Activated CD4-positive, CD25-positive, alpha-beta regulatory T cell treated with anti-CD3 and anti-CD28 coated beads, Interleukin-2, amount 50 U/mL, for 72 hours (primary cell): ENCODE data around the gene PPIE.

Source experiments
- DNase-seq: peaks from one replicate; pipeline ENCODE4 v3.0.0; 2021

The PPIE gene

DNA sequence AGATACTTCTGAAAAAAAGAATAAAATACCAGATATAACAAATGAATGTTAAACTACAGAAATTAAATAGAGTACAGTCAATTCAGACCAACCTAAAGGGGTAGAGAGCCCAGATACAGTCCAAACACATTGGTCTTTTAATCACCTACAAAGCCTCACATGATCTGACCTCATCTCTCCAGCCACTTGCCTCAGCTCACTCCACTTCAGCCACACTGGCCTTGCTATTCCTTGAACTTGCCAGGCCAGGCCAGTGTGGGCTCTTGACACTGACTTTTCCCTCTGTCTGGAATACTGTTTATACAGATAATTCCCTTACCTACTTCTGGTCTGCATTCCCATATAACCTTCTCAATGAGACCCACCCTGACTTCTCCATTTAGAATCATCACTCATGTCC is 17.0 kb upstream of the PPIE start:
- no peak for DNase-seq

DNA sequence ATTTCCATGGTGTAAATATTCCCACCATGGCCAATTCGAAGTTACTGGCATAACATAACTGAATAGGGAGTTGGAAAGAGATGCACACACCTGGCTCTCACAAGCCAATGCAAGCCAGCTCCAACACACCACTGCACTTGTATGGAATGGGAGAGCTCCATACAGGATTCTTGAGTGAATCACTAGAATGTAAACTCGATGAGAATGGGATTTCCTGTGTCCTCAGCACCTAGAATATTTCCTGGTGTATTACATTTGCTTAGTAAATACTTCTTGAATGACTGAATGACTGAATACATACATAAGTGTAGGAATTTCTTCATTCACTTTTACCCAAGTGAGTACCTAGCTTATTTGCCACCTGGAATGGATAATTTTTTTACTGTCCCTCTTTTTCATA is 16.2 kb upstream of the PPIE start:
- no peak for DNase-seq

DNA sequence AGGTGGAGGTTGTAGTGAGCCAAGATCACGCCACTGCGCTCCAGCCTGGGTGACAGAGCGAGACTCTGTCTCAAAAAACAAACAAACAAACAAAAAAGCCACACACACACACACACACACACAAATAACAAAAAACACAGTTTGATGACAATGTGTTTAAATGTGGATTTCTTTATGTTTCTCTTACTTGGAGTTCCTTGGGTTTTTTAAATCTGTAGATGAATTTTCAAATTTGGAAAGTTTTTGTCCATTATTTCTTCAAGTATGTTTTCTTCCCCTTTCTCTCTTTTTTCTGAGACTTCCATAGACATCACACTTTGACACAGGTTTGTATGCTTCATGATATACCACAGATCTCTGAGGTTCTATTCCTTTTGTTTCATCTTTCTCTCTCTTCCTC is 12.1 kb upstream of the PPIE start:
- no peak for DNase-seq

DNA sequence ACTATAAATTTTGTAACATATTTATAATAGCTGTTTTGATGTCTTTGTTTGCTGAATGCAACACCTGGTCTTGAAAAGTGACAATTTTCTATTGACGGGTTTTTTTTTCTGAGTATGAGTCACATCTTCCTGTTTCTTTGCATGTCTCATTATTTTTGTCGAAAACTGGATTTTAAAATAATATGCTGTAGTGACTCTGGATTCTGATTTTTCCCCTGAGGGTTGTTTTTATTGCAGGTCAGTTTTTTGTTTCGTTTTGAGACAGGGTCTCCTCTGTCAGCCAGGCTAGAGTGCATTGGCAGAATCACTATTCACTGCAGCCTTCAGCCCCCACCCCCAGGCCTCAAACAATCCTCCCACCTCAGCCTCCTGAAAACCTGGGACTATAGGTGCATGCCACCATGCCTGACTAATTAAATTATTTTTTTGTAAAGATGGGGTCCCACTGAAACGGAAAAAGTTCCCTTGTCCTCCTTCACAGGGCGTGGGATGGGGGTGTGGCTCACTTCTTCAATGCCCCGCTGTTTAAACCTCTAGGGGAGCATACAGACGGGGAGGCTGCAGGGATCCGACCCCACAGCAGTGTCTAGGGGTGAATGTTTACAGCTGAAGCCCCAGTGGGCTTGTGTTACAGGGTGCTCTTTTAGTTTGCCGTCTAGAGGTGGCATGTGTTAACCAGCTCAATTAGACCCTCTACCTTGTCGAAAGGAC is 11.3 kb upstream of the PPIE start:
- no peak for DNase-seq

DNA sequence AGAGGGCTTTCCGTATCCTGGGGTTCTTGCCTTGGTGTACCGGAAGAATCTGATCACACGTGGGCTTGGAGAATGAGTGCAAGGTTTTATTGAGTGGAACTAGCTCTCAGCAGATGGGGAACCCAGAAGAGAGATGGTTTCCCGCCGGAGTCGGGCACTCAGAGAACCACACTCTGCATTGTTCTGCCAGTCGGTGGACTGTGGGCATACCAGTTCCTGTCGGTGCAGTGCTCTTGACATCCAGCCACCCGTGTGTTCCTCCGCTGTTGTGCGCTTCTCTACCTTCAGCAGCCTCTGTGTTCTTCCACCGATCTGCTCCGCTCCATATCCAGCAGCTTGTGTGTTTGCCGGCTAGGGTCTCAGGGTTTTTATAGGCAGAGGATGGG is 10.8 kb upstream of the PPIE start:
- DNase-seq, result no peak

DNA sequence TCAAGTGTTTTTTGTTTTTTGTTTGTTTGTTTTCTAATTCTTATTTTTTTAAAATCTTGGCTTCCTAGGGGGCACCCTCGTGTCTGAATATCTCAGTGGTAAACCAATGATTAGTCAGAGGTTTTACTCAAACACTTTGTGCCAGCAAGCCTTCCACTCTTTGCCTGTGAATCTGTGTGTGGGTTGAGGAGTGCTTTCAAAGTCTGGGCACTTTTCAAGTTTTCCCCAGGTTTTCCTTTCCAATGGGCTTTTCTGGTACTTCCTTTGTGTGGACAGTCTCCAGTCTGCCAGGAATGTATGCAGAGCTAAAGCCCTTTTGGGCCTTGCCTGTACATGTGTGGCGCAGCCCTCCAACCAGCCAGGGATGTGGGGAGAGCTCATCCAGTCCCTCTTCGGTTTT is 9.7 kb upstream of the PPIE start:
- no peak for DNase-seq

DNA sequence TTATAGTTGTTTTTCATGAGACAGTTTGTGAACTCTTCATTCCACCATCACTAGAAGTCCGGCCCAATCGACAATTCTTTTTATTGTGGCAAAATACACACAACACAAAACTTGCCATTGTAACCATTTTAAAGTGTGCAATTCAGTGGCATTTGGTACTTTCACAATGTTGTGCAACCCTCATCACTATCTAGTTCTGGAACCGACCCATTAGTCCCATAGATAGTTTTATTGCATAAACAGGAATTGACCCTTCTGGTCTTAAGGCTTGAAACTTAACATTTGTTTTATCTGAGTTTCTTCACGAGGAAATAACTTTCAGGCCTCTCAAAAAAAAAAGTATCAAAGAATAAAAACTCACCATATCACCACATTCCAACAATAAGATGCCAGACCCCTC is 8.8 kb upstream of the PPIE start:
- DNase-seq, result no peak

DNA sequence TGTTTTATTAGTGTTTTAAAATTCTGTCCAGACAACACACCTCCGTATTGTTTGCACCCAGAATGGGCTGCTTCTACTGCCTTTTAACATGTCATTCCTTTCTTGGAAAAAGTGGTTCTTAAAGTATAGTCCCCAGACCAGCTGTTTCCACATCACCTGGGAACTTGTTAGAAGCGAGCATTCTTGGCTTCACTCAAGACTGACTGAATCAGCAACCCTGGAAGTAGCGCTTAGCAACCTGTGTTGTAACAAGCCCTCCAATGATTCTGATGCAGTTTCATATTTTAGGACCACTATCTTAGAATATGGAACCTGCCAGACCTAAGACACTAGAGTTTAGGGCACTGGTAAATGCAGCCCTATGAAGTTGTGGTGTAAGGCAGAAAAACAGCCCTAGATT is 6.0 kb upstream of the PPIE start:
- no peak for DNase-seq

DNA sequence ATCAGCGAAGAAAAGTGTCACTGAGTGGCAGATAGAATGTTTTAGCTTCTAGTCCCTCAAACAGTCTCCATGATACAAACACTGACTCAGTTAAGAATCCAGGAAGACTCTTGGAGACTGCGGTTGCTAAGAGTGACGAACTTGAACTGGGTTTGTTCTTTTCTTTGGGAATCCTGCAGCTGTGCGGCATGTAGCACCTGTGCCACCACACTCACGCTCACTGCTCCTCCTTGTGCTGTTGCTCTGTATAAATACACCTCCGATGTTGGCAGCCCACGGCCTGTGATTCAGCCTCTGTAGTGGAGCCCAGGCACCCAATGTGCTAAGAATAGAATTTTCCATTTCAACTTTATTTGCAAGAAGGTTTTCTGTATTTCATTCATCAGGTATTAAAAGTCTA is 5.5 kb upstream of the PPIE start:
- DNase-seq, result no peak

DNA sequence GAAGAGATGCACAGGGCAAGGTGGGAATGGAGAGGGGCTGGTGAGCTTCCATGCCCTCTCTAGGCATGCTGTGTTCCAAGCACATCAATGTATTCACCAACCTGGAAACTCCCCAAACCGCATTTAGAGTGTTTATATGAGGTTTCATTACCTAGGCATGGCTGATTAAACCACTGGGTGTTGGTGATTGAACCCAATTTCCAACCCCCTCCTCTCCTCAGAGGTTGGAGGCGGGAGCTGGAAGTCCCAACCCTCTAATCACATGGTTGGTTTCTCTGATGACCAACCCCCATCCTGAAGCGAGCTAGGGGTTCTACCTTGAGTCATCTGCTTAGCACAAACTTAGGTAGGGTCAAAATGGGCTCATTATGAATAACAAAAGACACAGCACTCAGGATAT is 3.0 kb upstream of the PPIE start:
- DNase-seq, result no peak

DNA sequence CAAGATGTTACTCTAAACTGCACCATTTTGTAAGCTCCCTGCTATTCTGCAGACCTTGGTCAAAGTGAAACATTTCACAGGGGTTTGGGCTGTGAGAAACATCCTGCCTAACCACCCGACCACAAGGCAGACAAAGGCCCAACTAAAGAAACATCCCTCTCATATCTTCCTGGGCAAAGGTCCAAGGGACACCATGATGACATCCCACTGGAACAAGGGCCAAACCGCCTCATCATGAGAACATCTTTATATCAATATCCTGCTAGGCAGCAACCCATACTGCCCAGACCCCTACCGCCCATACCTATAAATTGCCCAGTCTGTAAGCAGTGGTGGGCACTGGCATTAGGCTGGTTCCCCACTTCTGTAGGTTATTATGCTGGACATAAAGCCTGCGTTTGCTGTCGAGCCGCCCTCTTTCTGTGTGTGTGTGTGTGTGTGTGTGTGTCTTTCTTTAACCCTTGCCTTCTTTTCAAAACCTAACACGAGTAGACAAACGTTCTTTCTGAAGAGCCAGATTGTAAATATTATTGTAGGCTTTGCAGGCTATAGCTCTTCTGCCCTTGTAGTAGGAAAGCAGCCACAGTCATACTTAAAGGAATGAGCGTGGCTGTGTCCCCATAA is 1.0 kb upstream of the PPIE start:
- DNase-seq, result no peak

DNA sequence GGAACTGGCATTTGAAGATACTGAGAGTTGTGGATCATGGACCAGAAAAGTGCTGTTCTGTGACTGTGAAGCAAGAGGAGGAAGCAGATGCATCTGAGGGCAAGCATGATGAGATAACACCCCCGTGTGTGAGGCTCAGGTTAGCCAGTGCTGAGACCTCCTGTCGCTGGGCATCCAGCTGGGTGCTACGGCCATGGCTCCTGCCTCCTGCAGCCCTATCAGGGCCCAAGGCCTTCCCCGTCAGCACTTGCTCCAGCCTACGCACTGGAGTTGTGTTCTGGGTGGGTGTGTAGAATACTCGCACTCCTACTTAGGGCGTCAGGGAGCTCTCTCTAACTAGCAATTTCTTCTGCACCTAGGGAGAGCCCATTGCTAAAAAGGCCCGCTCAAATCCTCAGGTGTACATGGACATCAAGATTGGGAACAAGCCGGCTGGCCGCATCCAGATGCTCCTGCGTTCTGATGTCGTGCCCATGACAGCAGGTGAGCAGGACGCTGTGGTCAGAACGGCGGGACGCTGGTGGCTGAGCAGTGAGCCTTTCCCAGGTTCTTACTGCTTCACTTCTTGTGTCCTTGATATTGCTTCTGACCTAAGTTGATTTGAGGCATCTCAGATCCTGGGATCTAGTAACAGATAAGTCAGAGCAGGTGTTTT is 6.5 kb downstream of the PPIE start:
- DNase-seq, result no peak

DNA sequence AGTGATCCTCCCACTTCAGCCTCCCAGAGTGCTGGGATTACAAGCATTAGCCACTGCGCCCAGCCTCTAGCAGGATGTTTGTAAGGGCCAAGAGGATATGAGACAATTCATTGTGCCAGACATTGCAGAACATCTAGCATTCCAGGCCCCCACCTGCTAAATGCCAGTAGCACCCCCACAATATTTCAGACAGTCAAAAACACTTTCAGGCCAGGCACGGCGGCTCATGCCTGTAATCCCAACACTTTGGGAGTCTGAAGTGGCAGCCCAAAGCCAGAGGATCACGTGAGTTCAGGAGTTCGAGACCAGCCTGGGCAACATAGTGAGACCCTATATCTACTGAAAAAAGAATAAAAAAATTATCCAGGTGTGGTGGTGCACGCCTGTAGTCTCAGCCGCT is 12.9 kb downstream of the PPIE start:
- no peak for DNase-seq

DNA sequence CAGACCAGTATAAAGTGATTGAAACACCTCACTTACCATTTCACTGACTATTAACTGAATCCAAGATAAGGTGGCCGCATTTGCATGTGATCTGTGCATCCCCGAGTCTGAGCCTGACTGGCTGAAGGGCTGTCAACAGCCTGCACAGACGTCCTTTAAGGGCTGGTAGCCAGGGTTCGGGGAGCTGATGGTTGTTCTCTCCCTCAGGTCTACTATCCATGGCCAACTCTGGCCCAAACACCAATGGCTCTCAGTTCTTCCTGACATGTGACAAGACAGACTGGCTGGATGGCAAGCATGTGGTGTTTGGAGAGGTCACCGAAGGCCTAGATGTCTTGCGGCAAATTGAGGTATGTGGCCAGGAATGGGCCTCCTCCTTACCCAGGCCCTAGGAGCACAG is 14.0 kb downstream of the PPIE start:
- DNase-seq, result no peak

DNA sequence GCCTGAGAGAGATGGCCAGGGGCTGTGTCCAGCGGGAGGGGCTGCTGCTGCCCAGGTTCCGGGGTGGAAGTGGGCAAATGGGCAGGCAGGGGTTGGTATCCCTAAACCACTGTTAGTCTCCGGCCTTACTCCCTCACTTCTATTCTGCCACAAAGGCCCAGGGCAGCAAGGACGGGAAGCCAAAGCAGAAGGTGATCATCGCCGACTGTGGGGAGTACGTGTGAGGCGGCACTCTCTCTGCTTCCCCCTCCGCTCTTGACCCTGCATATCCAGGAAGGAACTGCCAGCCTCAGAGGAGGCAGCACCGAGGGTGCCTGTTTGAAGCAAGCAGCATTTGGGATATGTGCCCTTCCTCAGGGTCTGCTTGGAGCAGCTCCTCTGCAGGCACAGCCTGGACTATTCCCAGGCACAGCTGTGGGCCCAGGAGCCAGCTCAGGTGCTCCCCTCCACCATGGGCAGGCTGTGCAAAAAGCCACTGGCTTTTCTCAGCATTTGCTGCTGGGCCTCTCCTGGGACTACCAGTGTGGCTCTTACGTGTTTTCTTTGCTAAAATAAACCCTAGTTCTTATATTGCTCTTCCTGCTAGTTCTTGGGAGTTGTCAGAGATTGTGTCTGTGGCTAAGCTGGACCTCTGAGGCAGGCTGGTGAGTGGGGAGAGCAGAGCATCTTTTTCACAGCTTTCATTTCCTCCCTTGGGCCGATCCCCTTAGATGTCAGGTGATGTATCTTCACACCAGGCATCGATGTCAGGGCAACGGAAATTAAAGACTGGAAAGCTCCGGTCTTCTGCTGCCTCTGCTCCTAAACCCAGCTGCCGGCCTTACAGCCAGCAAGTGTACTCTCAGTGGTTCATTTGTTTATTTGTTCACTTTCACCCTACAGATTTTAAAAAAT is 14.7 kb downstream of the PPIE start:
- DNase-seq, result no peak

DNA sequence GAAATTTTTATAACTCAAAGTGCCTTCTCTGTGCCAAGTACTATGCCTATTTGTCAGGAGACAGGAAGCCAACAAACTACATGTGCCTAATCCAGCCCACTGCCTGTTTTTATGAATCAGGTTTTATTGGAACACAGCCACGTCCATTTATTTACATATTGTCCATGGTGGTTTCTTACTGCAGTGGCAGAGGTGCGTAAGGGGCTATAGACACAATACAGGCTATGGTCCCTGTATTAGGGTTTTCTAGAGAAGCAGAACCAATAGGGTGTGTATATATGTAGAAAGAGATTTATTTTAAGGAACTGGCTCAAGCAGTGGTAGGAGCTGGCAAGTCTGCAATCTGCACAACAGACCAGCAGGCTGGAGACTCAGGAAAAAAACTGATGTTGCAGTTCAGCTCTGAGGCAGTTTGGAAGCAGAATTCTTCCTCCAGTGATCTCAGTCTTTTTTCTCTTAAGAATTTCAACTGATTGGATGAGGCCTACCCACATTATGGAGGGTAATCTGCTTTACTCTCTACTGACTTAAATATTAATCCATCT is 15.4 kb downstream of the PPIE start:
- DNase-seq, result no peak

DNA sequence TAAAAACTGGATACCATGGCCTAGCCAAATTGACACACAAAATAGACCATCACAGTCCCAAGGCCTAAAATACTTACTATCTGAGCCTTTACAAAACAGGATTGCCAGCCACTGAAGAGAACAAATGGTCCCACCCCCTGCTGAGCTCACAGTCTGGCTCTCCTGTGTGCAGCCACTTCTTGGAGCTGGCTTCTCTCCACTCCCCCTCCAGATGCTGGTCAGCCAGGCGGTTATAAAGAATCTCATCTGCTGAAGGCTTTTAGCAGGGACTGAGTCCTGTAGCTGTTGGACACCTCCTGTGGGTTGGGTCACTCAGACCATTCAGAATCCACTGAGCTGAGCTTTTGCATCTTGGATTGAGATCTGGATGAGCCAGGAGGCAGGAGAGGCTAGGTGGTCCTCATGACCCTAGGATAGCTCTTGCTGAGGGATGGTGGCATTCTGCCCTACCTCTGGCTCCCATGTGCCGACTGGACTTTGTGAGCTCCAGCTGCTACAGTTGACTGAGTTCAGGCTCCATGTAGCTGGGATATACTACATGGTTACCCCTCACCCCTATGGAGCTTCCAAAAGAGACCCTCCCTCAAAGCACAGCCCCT is 16.3 kb downstream of the PPIE start:
- no peak for DNase-seq

DNA sequence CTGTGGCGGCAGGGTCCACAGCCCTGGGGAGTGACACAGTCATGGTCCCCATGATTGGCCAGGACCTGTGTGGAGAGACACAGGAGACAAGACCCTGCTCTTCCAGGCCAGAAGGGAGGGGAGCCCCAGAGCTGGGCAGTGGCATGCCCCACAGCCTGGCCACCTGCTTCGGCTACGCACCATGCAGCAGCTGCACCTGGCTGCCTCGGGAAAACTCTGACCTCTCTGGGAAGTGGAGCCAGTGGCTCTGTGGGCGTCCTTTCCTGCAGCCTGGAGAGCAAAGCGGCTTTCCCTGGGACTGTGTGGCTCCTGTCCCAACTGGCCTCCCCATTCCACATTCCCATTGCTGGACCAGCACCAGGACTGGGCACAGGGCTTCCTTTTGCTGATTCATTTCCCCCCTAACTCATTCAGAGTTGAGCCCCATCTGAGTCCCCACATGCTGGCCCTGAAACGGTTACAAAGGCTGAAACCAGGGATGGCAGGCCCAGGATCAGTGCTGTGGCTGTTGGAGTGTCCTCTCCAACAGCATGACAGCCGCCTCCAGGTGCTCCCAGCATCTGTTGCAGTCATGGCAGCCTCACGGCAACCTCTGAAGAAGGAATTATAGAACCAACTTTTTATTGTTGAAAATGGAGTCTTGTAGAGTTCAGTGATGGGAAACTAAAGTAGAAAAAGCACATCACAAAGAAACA is 17.4 kb downstream of the PPIE start:
- DNase-seq, result no peak

DNA sequence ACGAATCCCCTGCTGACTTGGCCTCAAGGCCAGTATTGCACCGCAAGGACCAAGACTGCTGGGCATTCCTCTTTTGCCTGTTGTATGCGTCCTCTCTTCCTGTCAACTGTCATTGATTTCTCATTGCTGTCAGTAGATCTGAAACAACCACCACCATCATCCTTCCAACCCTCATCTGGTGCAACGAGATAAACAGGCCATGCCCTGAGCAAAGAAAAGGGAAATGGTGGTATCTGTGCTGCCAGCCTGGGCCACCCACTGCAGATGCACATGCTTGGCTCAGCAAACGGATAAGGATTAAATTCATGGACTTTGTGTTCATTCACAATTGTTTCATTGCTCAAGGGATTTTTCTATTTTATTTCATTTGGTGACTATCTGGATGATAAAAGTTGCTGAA is 18.8 kb downstream of the PPIE start:
- DNase-seq, result no peak

DNA sequence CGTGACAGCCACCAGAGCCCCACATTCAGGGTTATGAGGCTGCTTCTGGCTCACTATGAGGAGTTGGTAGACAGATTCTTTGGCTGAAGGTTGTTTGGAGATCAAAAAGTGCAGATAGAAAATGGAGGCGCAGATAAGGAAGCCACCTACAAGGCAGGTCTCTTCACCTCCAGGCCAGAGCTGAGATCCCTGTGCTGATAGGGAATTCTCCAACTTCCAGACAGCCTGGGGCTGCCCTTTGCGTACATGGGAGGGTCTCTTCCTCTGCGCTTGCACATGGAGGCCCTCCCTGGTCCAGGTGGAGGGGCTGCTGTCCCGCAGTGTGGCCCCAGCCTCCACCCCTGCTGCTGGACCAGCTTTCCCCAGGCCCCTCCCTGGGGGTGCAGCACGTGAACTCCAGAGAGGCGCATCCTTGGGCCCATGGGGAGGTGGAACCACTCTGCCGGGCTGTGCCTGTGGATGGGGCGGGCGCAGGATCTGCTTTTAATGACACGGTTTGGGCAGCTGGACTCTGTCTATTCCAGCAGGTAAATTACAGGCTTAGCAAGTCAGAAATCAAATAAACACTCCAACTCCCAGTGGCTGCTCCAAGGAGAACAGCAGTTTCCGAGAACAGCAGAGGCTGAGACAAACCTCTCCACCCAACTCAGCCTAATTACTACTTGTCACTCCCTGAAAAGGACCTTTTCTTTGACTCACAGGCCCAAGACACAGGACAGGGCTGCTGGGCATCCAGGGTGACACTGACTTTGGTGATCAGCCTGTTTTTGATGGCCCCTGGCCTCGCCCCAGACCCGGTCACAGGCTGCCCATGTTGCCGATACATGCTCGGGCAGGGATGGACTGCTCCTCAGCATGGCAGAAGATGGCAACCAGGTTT is 20.1 kb downstream of the PPIE start:
- no peak for DNase-seq

DNA sequence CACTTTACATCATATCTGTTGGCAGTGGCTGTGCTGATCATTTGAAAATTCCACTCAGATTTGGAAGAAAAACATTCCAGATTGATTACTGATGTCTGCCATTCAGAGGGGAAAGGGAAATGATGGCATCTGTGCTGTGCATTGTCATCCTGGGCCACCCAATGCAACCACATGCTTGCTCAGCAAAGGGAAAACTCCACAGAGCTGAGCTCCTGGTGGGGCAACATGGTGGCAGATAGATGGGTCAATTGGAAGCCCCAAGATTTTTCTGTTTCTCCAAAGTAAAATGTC is 20.7 kb downstream of the PPIE start:
- DNase-seq, result no peak
